NOMO-1 treated with dmso at 0.1 percent for 144 hours (cell line): ENCODE results near the gene CRK.

ENCODE experiments used
- DNase-seq: peaks from one replicate; lab custom pipeline; 2025; ENCODE audit not compliant: unreplicated experiment; lab: John Stamatoyannopoulos, UW

The CRK gene

DNA sequence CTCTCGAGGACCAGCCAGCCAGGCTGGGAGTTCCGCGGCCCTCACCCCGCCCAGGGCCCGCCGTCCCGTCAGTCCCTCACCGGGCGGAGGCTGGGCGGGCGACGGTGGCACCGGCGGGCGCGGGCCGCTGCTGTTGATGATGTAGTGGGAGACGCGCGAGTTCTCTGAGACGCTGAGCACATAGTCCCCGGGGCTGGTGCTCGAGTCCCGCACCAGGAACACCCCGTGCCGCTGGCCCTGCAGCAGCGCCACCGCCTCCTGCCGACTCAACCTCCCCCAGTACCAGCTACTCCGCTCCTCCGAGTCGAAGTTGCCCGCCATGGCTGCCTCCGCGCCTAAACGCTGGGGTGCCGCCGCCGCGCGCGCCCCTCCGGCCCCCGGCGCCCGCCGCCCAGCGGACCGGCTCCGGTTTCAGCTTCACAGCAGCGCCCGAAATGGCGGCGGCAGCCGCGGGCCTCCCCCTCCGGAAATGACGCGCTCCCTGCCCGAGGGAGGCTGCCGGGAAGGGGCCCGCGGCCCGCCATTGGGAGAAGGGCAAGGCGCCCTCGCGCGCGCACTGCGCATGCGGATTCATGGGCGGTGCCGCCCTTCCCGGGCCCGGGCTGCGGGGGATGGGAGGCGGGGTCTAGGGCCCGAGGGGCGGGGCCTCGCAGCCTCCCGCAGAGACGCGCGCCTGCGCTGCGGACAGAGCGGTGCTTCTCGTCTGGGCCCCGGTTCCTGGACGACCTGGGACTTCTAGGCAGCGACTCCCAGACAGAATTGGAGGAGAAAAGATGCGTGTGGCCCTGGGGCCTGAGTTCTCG lies at the start of gene CRK:
Gene CRK, minus strand, starts transcription at position 436 of the 803 bp plus-strand sequence. Its CDS starts 115 bp downstream, at position 321.
- DNase-seq = peak; percentile 77

GRCh38 chr17:1505586-1505985 lies 49.6 kb upstream of the CRK start:
- no peak for DNase-seq

DNA sequence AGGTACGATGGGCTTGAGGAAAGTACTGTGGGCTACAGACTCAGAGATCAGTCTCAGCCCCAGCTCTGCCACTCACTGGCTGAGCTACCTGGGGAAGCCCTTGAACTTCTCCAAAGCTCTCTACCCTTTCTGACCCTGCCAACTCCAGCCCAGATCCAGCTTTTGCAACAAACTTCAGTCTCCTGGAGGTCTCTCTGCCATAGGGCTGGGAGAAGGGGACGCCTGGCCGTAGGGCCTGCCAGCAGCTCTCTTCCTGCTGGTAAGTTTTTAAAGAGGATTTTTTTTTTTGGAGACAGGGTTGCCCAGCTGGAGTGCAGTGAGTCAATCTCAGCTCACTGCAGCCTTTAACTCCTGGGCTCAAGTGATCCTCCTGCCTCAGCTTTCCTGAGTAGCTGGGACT lies 48.8 kb upstream of the CRK start:
- no peak for DNase-seq

DNA sequence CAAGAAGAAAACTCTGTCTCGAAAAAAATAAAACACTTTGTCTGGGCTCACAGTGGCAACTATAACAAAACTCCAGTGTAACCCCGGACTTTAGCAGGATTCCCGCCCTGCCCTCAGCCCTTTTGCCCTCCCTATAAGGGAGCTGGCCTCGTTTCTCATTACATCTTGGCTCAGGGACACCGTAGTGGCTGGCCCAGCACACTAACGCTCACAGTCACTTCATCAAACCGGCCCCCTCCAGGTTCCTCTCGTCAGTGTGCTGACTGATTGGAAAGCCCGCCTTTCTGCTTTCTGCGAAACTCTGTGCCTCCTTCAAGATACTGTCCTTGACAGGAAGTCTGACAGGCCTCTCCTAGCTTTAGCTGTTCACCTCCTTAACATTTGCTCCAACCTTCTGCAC lies 47.7 kb upstream of the CRK start:
- no peak for DNase-seq

- no peak for DNase-seq
Measured at GRCh38 chr17:1498869-1499268, 42.8 kb upstream of the CRK start.

GRCh38 chr17:1498233-1498632 lies 42.2 kb upstream of the CRK start:
- no peak for DNase-seq

GRCh38 chr17:1497831-1498230 lies 41.8 kb upstream of the CRK start:
- DNase-seq = no peak

- no peak for DNase-seq
Measured at GRCh38 chr17:1496869-1497268, 40.8 kb upstream of the CRK start.

GRCh38 chr17:1495265-1495989 lies 39.4 kb upstream of the CRK start:
- no peak for DNase-seq

- DNase-seq = no peak
Measured at GRCh38 chr17:1494736-1495253, 38.8 kb upstream of the CRK start.

- DNase-seq = no peak
Measured at GRCh38 chr17:1494203-1494602, 38.2 kb upstream of the CRK start.

- DNase-seq = no peak
Measured at GRCh38 chr17:1493291-1493980, 37.4 kb upstream of the CRK start.

GRCh38 chr17:1492249-1493206 lies 36.5 kb upstream of the CRK start, which contains the start of gene MYO1C:
MYO1C (minus strand) TSS chr17:1492686; CDS start chr17:1492487, 199 bp downstream.
- no peak for DNase-seq

- no peak for DNase-seq
Measured at GRCh38 chr17:1491443-1492248, 35.6 kb upstream of the CRK start.

GRCh38 chr17:1490643-1491442 lies 34.8 kb upstream of the CRK start:
- peak; percentile 47 for DNase-seq

- no peak for DNase-seq
Measured at GRCh38 chr17:1488826-1489270, 32.8 kb upstream of the CRK start.

DNA sequence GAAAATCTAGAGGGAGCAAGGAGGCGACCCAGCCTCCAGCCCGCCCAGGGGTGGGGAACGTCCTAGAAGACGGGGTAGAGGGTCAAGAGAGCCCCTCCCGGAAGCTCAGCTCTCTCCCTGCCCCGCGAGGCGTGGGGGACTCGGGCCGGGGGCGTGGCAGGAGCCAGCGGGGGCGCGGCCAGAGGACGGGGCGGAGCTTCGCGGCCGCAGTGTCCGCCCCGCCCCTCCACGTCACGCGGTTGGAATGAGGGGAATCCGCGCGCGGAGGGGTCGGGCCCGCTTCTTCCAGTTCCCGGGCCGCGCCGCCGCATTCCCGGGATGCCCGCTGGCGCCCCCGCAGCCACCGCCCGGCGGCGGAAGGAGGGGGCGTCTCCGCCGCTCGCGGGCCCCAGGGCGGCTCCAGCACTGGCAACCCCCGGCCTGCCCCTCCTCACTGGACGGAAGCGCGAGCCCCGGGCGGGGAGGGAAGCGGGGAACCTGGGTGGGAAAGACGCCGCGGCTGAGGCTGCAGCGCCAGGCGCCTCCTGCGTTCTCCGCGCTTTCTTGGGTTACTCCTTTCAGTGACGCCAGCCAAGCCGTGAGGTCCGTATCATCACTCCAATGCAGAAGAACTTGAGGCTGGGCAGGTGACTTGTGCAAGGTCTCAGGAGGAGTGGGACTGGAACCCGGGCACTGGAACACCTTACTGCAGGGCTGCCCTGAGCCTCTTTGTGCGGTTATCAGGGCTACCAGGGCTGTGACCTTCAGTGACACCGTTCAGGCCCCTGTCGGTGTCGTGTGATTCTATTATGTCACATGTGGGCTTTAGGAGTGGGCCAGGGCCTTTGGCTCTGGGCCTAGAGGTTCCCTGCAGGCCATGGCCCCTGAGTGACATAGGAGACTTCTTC lies 32.1 kb upstream of the CRK start:
- peak; percentile 36 for DNase-seq
